SK-N-SH treated with all-trans-retinoic acid at 6 μM for 48 hours (cell line): ENCODE measurements around the gene KSR2.
"Not testable (repeated sequence)": the region's sequence is repeated elsewhere in the genome, so short reads cannot be mapped to it uniquely, and the experiment has no call there.

Source experiments
- ATAC-seq: fragments of 200-7000 bp; cut with Tn5 transposase; 3 replicates; pipeline ENCODE4 v1.9.1; 2020; ENCODE audit warnings: mild to moderate bottlenecking, moderate library complexity
- ARNTL ChIP-seq: fragments of 450-650 bp; formaldehyde crosslinking; IDR thresholded peaks from 2 replicates; pipeline ENCODE4 v1.5.0; 2020; ENCODE audit warnings: low read depth, mild to moderate bottlenecking, moderate library complexity, borderline replicate concordance
- BACH2 ChIP-seq: fragments of 250-450 bp; sonication (Bioruptor Pico); IDR thresholded peaks from 2 replicates; pipeline ENCODE4 v1.9.0; 2021; ENCODE audit warnings: mild to moderate bottlenecking, borderline replicate concordance
- CSDC2 ChIP-seq: fragments of 250-450 bp; sonication (Bioruptor Pico); IDR thresholded peaks from 2 replicates; pipeline ENCODE4 v1.5.0; 2020; ENCODE audit warnings: mild to moderate bottlenecking, moderate library complexity
- ESRRG ChIP-seq: fragments of 250-450 bp; sonication (Bioruptor Pico); IDR thresholded peaks from 2 replicates; pipeline ENCODE4 v1.6.1; 2021; ENCODE audit warnings: mild to moderate bottlenecking
- GLIS3 ChIP-seq: fragments of 250-450 bp; sonication (Bioruptor Pico); IDR thresholded peaks from 2 replicates; pipeline ENCODE4 v1.5.0; 2020; ENCODE audit warnings: mild to moderate bottlenecking, moderate library complexity
- ISL1 ChIP-seq: fragments of 250-450 bp; sonication (Bioruptor Pico); IDR thresholded peaks from 2 replicates; pipeline ENCODE4 v2.1.2; 2022; ENCODE audit warnings: mild to moderate bottlenecking, moderate library complexity
- OSR1 ChIP-seq: fragments of 250-450 bp; sonication (Bioruptor Pico); IDR thresholded peaks from 2 replicates; pipeline ENCODE4 v1.8.0; 2022; ENCODE audit warnings: moderate library complexity, mild to moderate bottlenecking, inconsistent platforms
- RARB ChIP-seq: fragments of 250-450 bp; sonication (Bioruptor Pico); IDR thresholded peaks from 2 replicates; pipeline ENCODE4 v1.8.0; 2021; ENCODE audit warnings: mild to moderate bottlenecking, moderate library complexity
- SNAI2 ChIP-seq: fragments of 250-450 bp; sonication (Bioruptor Pico); IDR thresholded peaks from 2 replicates; pipeline ENCODE4 v1.5.0; 2020; ENCODE audit warnings: mild to moderate bottlenecking, moderate library complexity
- TCF4 ChIP-seq: fragments of 250-450 bp; sonication (Bioruptor Pico); IDR thresholded peaks from 2 replicates; pipeline ENCODE4 v1.8.0; 2021; ENCODE audit warnings: mild to moderate bottlenecking, moderate library complexity, borderline replicate concordance
- TOX ChIP-seq: fragments of 250-450 bp; sonication (Bioruptor Pico); IDR thresholded peaks from 2 replicates; pipeline ENCODE4 v1.8.0; 2021; ENCODE audit warnings: mild to moderate bottlenecking, moderate library complexity, borderline replicate concordance
- TSHZ2 ChIP-seq: fragments of 250-450 bp; sonication (Bioruptor Pico); IDR thresholded peaks from 2 replicates; pipeline ENCODE4 v1.5.0; 2020; ENCODE audit warnings: mild to moderate bottlenecking, moderate library complexity
- ZC3H10 ChIP-seq: fragments of 250-450 bp; sonication (Bioruptor Pico); IDR thresholded peaks from 2 replicates; pipeline ENCODE4 v1.5.1; 2021; ENCODE audit warnings: mild to moderate bottlenecking, moderate library complexity
- ZFP3 ChIP-seq: fragments of 250-450 bp; sonication (Bioruptor Pico); IDR thresholded peaks from 2 replicates; pipeline ENCODE4 v1.5.0; 2020; ENCODE audit warnings: mild to moderate bottlenecking, moderate library complexity
- ZNF70 ChIP-seq: fragments of 450-650 bp; formaldehyde crosslinking; IDR thresholded peaks from 2 replicates; pipeline ENCODE4 v1.5.0; 2020; ENCODE audit warnings: mild to moderate bottlenecking, moderate library complexity
- TF ChIP-seq, protein P1 (sequence below): fragments of 250-450 bp; sonication (Bioruptor Pico); IDR thresholded peaks from 2 replicates; pipeline ENCODE4 v1.5.1; 2021; ENCODE audit warnings: mild to moderate bottlenecking, moderate library complexity
- TF ChIP-seq, protein P2 (sequence below): fragments of 250-450 bp; sonication (Bioruptor Pico); IDR thresholded peaks from 2 replicates; pipeline ENCODE4 v1.8.0; 2021; ENCODE audit warnings: low read depth, mild to moderate bottlenecking, moderate library complexity, borderline replicate concordance

KSR2 gene

DNA sequence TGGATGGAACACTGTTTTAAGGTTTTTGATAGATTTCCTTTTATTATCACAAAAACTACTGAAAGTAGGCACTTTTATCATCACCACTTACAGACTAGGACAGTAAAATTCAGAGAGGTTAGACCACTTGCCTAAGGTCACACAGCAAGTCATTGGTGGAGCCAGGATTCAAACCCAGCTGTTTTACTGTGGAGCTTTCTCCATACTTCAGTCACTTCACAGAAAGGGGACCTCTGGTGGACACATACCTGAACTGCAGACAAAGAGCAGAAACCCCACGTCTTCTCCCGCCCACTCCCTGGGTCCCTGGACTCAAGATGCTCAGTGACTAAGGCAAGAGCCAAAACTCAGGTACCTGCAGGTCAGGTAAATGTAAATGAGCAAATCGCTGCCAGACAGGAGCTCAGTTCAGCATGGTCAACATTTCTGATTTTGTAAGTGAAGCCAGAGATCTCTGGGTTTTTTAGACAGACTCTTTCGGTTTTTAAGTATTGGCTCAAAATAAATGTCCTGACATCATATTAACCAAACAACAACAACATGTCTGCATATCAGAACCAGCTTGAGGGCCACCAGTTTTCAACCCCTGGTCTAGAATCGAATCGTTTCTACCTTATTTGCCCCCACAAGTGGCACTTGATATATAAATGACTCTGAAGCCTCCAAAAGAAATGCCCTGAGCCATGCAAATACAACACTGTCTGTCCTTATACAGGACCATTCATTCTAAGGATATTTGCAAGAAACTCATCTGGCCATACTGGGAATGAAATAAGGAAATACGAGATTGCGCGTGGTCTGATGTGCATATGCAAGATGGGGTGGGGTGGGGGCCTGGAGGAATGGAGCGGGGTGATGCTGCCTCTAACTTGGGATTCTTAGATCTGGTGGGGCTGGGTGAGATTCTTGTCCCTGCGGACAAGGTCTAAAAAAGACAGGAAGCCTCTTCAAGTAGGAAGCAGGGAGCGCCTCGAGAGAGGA is 110.9 kb downstream of the KSR2 start:
- peak; percentile 73 for ATAC-seq

GRCh38 chr12:117857139-117857538 is 111.7 kb downstream of the KSR2 start:
- not testable (repeated sequence) for ATAC-seq

More for the DNA sequence above, 110.9 kb downstream of the KSR2 start:
- no peak for TF ChIP-seq ARNTL (CRISPR knock-in tag)
- TF ChIP-seq, all 23 proteins: peak for 0

DNA sequence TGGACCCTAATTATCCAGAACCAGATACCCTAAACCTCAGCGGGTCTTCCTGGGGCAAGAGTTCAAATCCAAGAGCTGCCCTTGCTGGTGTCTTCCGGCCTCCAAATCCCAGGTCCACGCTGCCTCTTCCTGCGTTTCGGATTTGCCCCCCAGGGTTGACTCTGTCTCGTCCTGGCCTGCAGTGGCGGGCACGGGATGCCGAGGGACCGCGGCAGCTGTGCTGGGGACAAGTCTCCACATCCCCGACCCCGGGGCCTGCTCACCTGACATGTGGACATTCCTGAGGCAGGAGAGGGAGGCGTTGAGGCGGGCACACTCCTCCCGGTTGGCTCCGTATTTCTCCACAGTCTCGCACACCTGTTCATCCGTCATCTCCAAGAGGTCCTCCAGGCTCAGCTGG is 113.6 kb downstream of the KSR2 start:
- no peak for ATAC-seq
- no peak for TF ChIP-seq TSHZ2 (CRISPR knock-in tag)
- TF ChIP-seq CSDC2 (CRISPR knock-in tag): no peak

DNA sequence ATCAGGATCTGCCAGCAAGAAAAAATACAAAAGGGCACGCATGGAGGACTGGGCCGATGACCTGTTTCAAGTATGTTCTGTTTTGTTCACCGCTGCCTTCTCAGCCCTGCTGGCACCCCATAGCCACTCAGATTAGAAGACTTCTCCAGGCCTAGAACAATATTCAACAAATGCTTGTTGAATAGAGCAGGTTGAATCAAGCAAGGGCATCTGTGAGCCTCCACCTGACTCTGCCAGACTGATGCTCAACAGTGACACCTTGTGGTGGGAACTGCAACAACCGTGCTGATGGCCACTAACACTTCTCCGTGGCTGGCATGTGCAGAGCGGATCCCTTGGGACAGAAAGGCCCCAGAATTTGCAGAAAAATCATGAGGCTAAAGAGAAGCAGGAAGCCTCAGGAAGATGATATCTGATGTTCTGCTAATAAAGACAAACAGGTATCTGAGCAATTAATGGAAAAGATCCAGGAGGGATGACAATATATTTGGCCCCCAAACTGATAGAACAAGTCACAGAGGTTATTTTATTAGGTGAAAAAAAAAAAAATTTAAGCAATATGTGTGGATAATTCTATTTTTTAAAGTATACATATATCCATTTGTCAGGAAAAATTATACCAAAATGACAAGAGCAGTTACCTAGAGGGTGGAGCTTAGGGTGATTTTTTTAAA is 114.3 kb downstream of the KSR2 start:
- TF ChIP-seq, protein P1, sequence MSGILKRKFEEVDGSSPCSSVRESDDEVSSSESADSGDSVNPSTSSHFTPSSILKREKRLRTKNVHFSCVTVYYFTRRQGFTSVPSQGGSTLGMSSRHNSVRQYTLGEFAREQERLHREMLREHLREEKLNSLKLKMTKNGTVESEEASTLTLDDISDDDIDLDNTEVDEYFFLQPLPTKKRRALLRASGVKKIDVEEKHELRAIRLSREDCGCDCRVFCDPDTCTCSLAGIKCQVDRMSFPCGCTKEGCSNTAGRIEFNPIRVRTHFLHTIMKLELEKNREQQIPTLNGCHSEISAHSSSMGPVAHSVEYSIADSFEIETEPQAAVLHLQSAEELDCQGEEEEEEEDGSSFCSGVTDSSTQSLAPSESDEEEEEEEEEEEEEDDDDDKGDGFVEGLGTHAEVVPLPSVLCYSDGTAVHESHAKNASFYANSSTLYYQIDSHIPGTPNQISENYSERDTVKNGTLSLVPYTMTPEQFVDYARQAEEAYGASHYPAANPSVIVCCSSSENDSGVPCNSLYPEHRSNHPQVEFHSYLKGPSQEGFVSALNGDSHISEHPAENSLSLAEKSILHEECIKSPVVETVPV (CRISPR knock-in tag): no peak
- no peak for TF ChIP-seq TOX (CRISPR knock-in tag)
- ATAC-seq: peak; percentile 62

DNA sequence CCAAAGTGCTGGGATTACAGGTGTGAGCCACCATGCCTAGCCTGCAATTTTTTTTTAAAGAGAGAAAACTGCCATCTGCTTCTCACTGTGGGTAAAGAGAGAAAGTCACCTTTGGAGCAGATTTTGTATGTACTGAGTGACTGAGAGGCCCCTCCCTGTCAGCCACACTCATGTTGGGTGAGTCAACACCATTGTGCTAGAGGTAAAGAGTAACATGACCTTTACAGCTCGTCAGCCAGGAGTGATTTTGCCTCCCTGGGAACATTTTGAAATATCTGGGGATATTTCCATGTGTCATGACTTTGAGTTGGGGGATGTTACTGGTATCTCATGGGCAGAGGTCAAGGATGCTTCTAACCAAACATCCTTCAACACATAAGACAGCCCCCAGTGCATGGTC is 115.2 kb downstream of the KSR2 start:
- no peak for ATAC-seq
- TF ChIP-seq BACH2 (CRISPR knock-in tag): no peak
- TF ChIP-seq OSR1 (CRISPR knock-in tag): no peak
- TF ChIP-seq ZC3H10: no peak
- no peak for TF ChIP-seq ZNF70 (CRISPR knock-in tag)
- no peak for TF ChIP-seq TOX (CRISPR knock-in tag)
- TF ChIP-seq, protein P1 (CRISPR knock-in tag): no peak
- no peak for TF ChIP-seq ARNTL (CRISPR knock-in tag)
- TF ChIP-seq ESRRG (CRISPR knock-in tag): no peak
- no peak for TF ChIP-seq ISL1
- no peak for TF ChIP-seq SNAI2
- no peak for TF ChIP-seq RARB (CRISPR knock-in tag)
- no peak for TF ChIP-seq TCF4 (CRISPR knock-in tag)
- no peak for TF ChIP-seq ZFP3 (CRISPR knock-in tag)

GRCh38 chr12:117850048-117850447 is 118.7 kb downstream of the KSR2 start:
- ATAC-seq: peak; percentile 90
- TF ChIP-seq, protein P2, sequence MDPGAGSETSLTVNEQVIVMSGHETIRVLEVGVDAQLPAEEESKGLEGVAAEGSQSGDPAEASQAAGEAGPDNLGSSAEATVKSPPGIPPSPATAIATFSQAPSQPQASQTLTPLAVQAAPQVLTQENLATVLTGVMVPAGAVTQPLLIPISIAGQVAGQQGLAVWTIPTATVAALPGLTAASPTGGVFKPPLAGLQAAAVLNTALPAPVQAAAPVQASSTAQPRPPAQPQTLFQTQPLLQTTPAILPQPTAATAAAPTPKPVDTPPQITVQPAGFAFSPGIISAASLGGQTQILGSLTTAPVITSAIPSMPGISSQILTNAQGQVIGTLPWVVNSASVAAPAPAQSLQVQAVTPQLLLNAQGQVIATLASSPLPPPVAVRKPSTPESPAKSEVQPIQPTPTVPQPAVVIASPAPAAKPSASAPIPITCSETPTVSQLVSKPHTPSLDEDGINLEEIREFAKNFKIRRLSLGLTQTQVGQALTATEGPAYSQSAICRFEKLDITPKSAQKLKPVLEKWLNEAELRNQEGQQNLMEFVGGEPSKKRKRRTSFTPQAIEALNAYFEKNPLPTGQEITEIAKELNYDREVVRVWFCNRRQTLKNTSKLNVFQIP (CRISPR knock-in tag): no peak
- TF ChIP-seq CSDC2 (CRISPR knock-in tag): no peak
- no peak for TF ChIP-seq BACH2 (CRISPR knock-in tag)
- TF ChIP-seq GLIS3: no peak
- TF ChIP-seq, protein P1 (CRISPR knock-in tag): no peak
- no peak for TF ChIP-seq ZFP3 (CRISPR knock-in tag)
